Bronchial epithelial cell (primary cell): ENCODE data around the gene C2orf76. TPM values are rescaled to one million over a fixed set of nuclear protein-coding genes. Genes with fewer than 3 reads are reported as not detected.
A peak's percentile ranks its signal among the peaks of the same experiment; 100 is the strongest.

Source experiments
- DNase-seq: peaks from one replicate; pipeline ENCODE4 v3.0.0-alpha.2; 2010; ENCODE audit warnings: low read depth
- FAIRE-seq: peaks from 2 replicates; lab custom pipeline; 2011; peaks lifted over from hg19 to GRCh38; lab: Jason Lieb, UNC
- H3K27me3 ChIP-seq: 2 replicates; pipeline ENCODE4 v1.5.1; 2011; ENCODE audit warnings: low read length; ENCODE audit not compliant: control insufficient read depth, insufficient read depth
- H3K36me3 ChIP-seq: 2 replicates; pipeline ENCODE4 v1.5.1; 2011; ENCODE audit warnings: low read length; ENCODE audit not compliant: control insufficient read depth, insufficient read depth
- H3K4me3 ChIP-seq: 2 replicates; pipeline ENCODE4 v1.5.1; 2011; ENCODE audit warnings: mild to moderate bottlenecking, low read depth, low read length, control low read depth
- CTCF ChIP-seq: IDR thresholded peaks from 2 replicates; pipeline ENCODE4 v1.5.1; 2011; ENCODE audit warnings: mild to moderate bottlenecking, moderate library complexity, low read length, control low read depth, inconsistent platforms; ENCODE audit not compliant: insufficient read depth, severe bottlenecking
- total RNA-seq: library from RNA; depleted of rRNA; stranded (reverse); fragments of >200 nt; gene quantifications from 2 replicates; pipeline ENCODE4 v1.2.1, GENCODE V29; 2014

The C2orf76 gene
- total RNA-seq, 1 donor from 2014 or later: 4.7 TPM

GRCh38 chr2:119259296-119259860, 107.3 kb downstream of the C2orf76 start:
- H3K27me3 ChIP-seq: no peaks in the 10 kb centered on the region
- TF ChIP-seq CTCF: no peak
- H3K4me3 ChIP-seq: no peak overlapping the region
- DNase-seq (no peak), FAIRE-seq (no peak)
- peaks cover 14% of the 10 kb centered on the region for H3K36me3 ChIP-seq

- DNase-seq (no peak), FAIRE-seq (peak; percentile 23)
- Histone ChIP-seq H3K4me3 (no peak overlapping the region), H3K27me3 (no peaks in the 10 kb centered on the region), H3K36me3 (peaks cover 9% of the 10 kb centered on the region)
- TF ChIP-seq CTCF: no peak
Measured at GRCh38 chr2:119257198-119257597, 109.4 kb downstream of the C2orf76 start.

- no peak for FAIRE-seq
- DNase-seq: no peak
- H3K27me3 ChIP-seq: no peaks in the 10 kb centered on the region
- peaks cover 9% of the 10 kb centered on the region for H3K36me3 ChIP-seq
- no peak overlapping the region for H3K4me3 ChIP-seq
- TF ChIP-seq CTCF: no peak
Measured at GRCh38 chr2:119256582-119256921, 110.1 kb downstream of the C2orf76 start.

GRCh38 chr2:119255760-119256581, 110.7 kb downstream of the C2orf76 start:
- peak; percentile 94 for DNase-seq
- peak; percentile 97 for FAIRE-seq
- H3K27me3 ChIP-seq: no peaks in the 10 kb centered on the region
- peaks cover 9% of the 10 kb centered on the region for H3K36me3 ChIP-seq
- no peak for TF ChIP-seq CTCF
- no peak overlapping the region for H3K4me3 ChIP-seq

- no peak for TF ChIP-seq CTCF
- FAIRE-seq: no peak
- no peak for DNase-seq
Measured at GRCh38 chr2:119254601-119255080, 112.0 kb downstream of the C2orf76 start.

More at GRCh38 chr2:119254601-119255080, 112.0 kb downstream of the C2orf76 start:
- Histone ChIP-seq H3K36me3 (peaks cover 12% of the 10 kb centered on the region), H3K4me3 (no peak overlapping the region), H3K27me3 (no peaks in the 10 kb centered on the region)
